HFFc6 (cell line): Measurements from ENCODE around the gene RAPGEF4. TPM values are rescaled to one million over a fixed set of nuclear protein-coding genes. Genes with fewer than 3 reads are reported as not detected.

Source experiments
- DNase-seq: peaks from one replicate; pipeline ENCODE4 v3.0.0-alpha.2; 2018
- H3K27ac Mint-ChIP-seq: 2 replicates; pipeline ENCODE4 v1.8.0; 2020; ENCODE audit warnings: mild to moderate bottlenecking, mixed read lengths
- H3K27me3 Mint-ChIP-seq: 2 replicates; pipeline ENCODE4 v1.8.0; 2021; ENCODE audit warnings: mild to moderate bottlenecking, moderate library complexity, mixed read lengths; ENCODE audit not compliant: insufficient read depth
- H3K36me3 Mint-ChIP-seq: 2 replicates; pipeline ENCODE4 v1.8.0; 2021; ENCODE audit warnings: low read depth, mixed read lengths
- H3K4me1 Mint-ChIP-seq: 2 replicates; pipeline ENCODE4 v1.8.0; 2020; ENCODE audit warnings: low read depth, mixed read lengths
- H3K4me3 Mint-ChIP-seq: 2 replicates; pipeline ENCODE4 v1.8.0; 2020; ENCODE audit warnings: mild to moderate bottlenecking, moderate library complexity, mixed read lengths
- H3K9me3 Mint-ChIP-seq: 2 replicates; pipeline ENCODE4 v1.8.0; 2020; ENCODE audit warnings: mild to moderate bottlenecking, mixed read lengths
- CTCF ChIP-seq: fragments of 200-600 bp; sonication (generic); IDR thresholded peaks from 2 replicates; pipeline ENCODE4 v1.5.0; 2021; ENCODE audit warnings: antibody characterized with exemption, mild to moderate bottlenecking
- long read RNA-seq: library from polyadenylated mRNA; unstranded; transcript quantifications from one replicate; pipeline ENCODE4 v2.0.0, GENCODE V29; 2019
- total RNA-seq, 6 experiments: library from RNA; stranded (reverse); fragmentation: NEBNext Ultra II Directional; extraction: Animal tissue kit (Norgen Biotek cat#: 25700); gene quantifications; 2 replicates in 1 of 6; 3 replicates in 5 of 6; pipeline ENCODE4 v1.2.3, GENCODE V29; 2021

The RAPGEF4 gene
- under 1 TPM; 0.14 to 0.37 (median 0.18) TPM for total RNA-seq
- long read RNA-seq: 0 reads

- Mint-ChIP-seq H3K4me3 (peak within 1 kb of the TSS; percentile 46), H3K27me3 (peaks cover 50% of the 10 kb centered on the region), H3K4me1 (peaks cover 10% of the 10 kb centered on the region; the same call in 1 of the 2 replicates), H3K9me3 (no peaks in the 10 kb centered on the region), H3K27ac (no peak within 1 kb of the TSS), H3K36me3 (no peaks in the 10 kb centered on the region)
- no peak for TF ChIP-seq CTCF
- DNase-seq: no peak
These were observed at the start of gene RAPGEF4 for GRCh38 chr2:172735582-172736423. TSS of gene RAPGEF4 (plus strand) at chr2:172735845. CDS start at chr2:172735984, 139 bp downstream.

- Mint-ChIP-seq H3K27me3 (peaks cover 4% of the 10 kb centered on the region; the same call in 1 of the 2 replicates), H3K4me1 (peaks cover 49% of the 10 kb centered on the region), H3K9me3 (peaks cover 19% of the 10 kb centered on the region), H3K36me3 (peaks cover 20% of the 10 kb centered on the region), H3K4me3 (peak overlapping the region; percentile 61), H3K27ac (peak overlapping the region; percentile 83)
- TF ChIP-seq CTCF: no peak
- peak; percentile 99 for DNase-seq
These were observed 42.6 kb upstream of the RAPGEF4 start for GRCh38 chr2:172693037-172693436.

- Mint-ChIP-seq H3K9me3 (peaks cover 12% of the 10 kb centered on the region), H3K27ac (peak overlapping the region; percentile 83), H3K4me1 (peaks cover 57% of the 10 kb centered on the region), H3K4me3 (peak overlapping the region; percentile 61), H3K36me3 (peaks cover 13% of the 10 kb centered on the region), H3K27me3 (0 out of 2 replicates have a peak, but pooled peaks cover 2% of the 10 kb centered on the region)
- no peak for TF ChIP-seq CTCF
- DNase-seq: no peak
These were observed 41.9 kb upstream of the RAPGEF4 start for GRCh38 chr2:172693529-172694455.

GRCh38 chr2:172697296-172697695, 38.3 kb upstream of the RAPGEF4 start:
- peak overlapping the region; percentile 83 for H3K27ac Mint-ChIP-seq
- H3K4me3 Mint-ChIP-seq: peak overlapping the region; percentile 37; the same call in 1 of the 2 replicates
- no peak for TF ChIP-seq CTCF
- no peaks in the 10 kb centered on the region for H3K36me3 Mint-ChIP-seq
- DNase-seq: no peak
- 0 out of 2 replicates have a peak, but pooled peaks cover 2% of the 10 kb centered on the region for H3K27me3 Mint-ChIP-seq
- peaks cover 81% of the 10 kb centered on the region for H3K4me1 Mint-ChIP-seq
- H3K9me3 Mint-ChIP-seq: no peaks in the 10 kb centered on the region
